AG04449 (cell line): ENCODE measurements around the gene TCHH.

Experiments
- CTCF ChIA-PET: fragments of 350-600 bp; formaldehyde crosslinking; extraction: SDS; loops from one replicate; lab custom pipeline; 2021; ENCODE audit warnings: antibody characterized with exemption; lab: Yijun Ruan, JAX
- POLR2A ChIA-PET: fragments of 400-600, 350-600 bp; formaldehyde crosslinking; extraction: SDS; loops from one replicate; lab custom pipeline; 2020; ENCODE audit warnings: antibody characterized with exemption, inconsistent platforms; lab: Yijun Ruan, JAX
- DNase-seq: peaks from one replicate; pipeline ENCODE4 v3.0.0-alpha.2; 2010; ENCODE audit warnings: low read depth, low spot score
- H3K4me3 ChIP-seq: 2 replicates; pipeline ENCODE4 v1.5.1; 2011; ENCODE audit warnings: low read depth, mild to moderate bottlenecking, control low read depth, low read length
- CTCF ChIP-seq: IDR thresholded peaks from one replicate; pipeline ENCODE4 v1.5.1; 2011; ENCODE audit warnings: mild to moderate bottlenecking, moderate library complexity, low read length, control low read depth, inconsistent platforms; ENCODE audit not compliant: insufficient read depth; ENCODE audit errors: missing control alignments

Gene TCHH

GRCh38 chr1:152067150-152067549, 48.1 kb downstream of the TCHH start:
- no peak for TF ChIP-seq CTCF
- ChIA-PET POLR2A (no interaction called here), CTCF (interaction anchor here (2.1 kb wide), 1 partner anchor 14 kb away, joined by 6 read pairs; no protein-coding TSS in a partner anchor)
- no peak overlapping the region for H3K4me3 ChIP-seq
- DNase-seq: no peak

GRCh38 chr1:152061952-152062351, 53.3 kb downstream of the TCHH start:
- POLR2A ChIA-PET: no interaction called here
- CTCF ChIA-PET: interaction anchor here (0.7 kb wide), 1 partner anchor 9 kb away, joined by 5 read pairs; no protein-coding TSS in a partner anchor
- no peak for DNase-seq
- no peak overlapping the region for H3K4me3 ChIP-seq
- TF ChIP-seq CTCF: no peak
